Liver (tissue), 9 donors: ENCODE measurements around the gene FAP. TPM values are rescaled to one million over a fixed set of nuclear protein-coding genes. Genes with fewer than 3 reads are reported as not detected.

ENCODE experiments used
- DNase-seq: peaks from one replicate; pipeline ENCODE4 v3.0.0-alpha.2; 2017; ENCODE audit warnings: low spot score
- H3K27ac ChIP-seq, 2 donors: one replicate each; pipeline ENCODE4 v1.7.0; 2013; ENCODE audit warnings: inconsistent platforms in 2 of 2, low read length in 2 of 2, control low read depth in 1 of 2, low read depth in 1 of 2, mild to moderate bottlenecking in 1 of 2
- H3K27me3 ChIP-seq, 4 donors: one replicate each; pipeline versions ENCODE4 v1.6.1 to v1.7.0; 2013; ENCODE audit warnings: low read length in 3 of 4, inconsistent platforms in 1 of 4, mild to moderate bottlenecking in 1 of 4, moderate library complexity in 1 of 4; ENCODE audit not compliant: control insufficient read depth in 4 of 4, insufficient read depth in 4 of 4
- H3K36me3 ChIP-seq, 4 donors: one replicate each; pipeline versions ENCODE4 v1.6.1 to v1.7.0; 2013; ENCODE audit warnings: low read length in 3 of 4, mild to moderate bottlenecking in 3 of 4, low read depth in 1 of 4, moderate library complexity in 1 of 4; ENCODE audit not compliant: control insufficient read depth in 4 of 4, insufficient read depth in 3 of 4
- H3K4me1 ChIP-seq, 4 donors: one replicate each; pipeline versions ENCODE4 v1.6.1 to v1.7.0; 2013; ENCODE audit warnings: low read length in 3 of 4, mild to moderate bottlenecking in 3 of 4, moderate library complexity in 1 of 4; ENCODE audit not compliant: control insufficient read depth in 4 of 4, insufficient read depth in 4 of 4
- H3K4me3 ChIP-seq, 3 donors: one replicate each; pipeline versions ENCODE4 v1.6.1 to v1.7.0; 2013; ENCODE audit warnings: low read length in 3 of 3, control low read depth in 1 of 3, low read depth in 1 of 3, mild to moderate bottlenecking in 1 of 3
- H3K9ac ChIP-seq, 2 donors: one replicate each; pipeline ENCODE4 v1.7.0; 2013; ENCODE audit warnings: low read length in 2 of 2, mild to moderate bottlenecking in 2 of 2, moderate library complexity in 2 of 2, control low read depth in 1 of 2, low read depth in 1 of 2
- H3K9me3 ChIP-seq, 4 donors: one replicate each; pipeline versions ENCODE4 v1.6.1 to v1.7.0; 2013; ENCODE audit warnings: low read length in 3 of 4; ENCODE audit not compliant: control insufficient read depth in 4 of 4
- ATF3 ChIP-seq: IDR thresholded peaks from 2 replicates; pipeline ENCODE4 v1.6.1; 2016; ENCODE audit warnings: antibody characterized with exemption
- EGR1 ChIP-seq, 2 donors: IDR thresholded peaks; 2 replicates each; pipeline ENCODE4 v1.6.1; 2016 to 2018; ENCODE audit warnings: antibody characterized with exemption in 2 of 2, low read depth in 2 of 2
- FOXA1 ChIP-seq: IDR thresholded peaks from 2 replicates; pipeline ENCODE4 v1.6.1; 2016; ENCODE audit warnings: antibody characterized with exemption
- FOXA2 ChIP-seq: IDR thresholded peaks from 2 replicates; pipeline ENCODE4 v1.6.1; 2016; ENCODE audit warnings: antibody characterized with exemption
- GABPA ChIP-seq, 2 donors: IDR thresholded peaks in 1 of 2; conservative IDR thresholded peaks in 1 of 2; 2 replicates each; pipeline ENCODE4 v1.6.1; 2016; ENCODE audit warnings: antibody characterized with exemption in 2 of 2, mild to moderate bottlenecking in 1 of 2, moderate library complexity in 1 of 2
- HNF4A ChIP-seq, 2 donors: conservative IDR thresholded peaks; 2 replicates each; pipeline ENCODE4 v1.6.1; 2016; ENCODE audit warnings: antibody characterized with exemption in 2 of 2, mild to moderate bottlenecking in 2 of 2
- HNF4G ChIP-seq: IDR thresholded peaks from 2 replicates; pipeline ENCODE4 v1.6.1; 2016; ENCODE audit warnings: antibody characterized with exemption
- JUND ChIP-seq, 2 donors: IDR thresholded peaks; 2 replicates each; pipeline ENCODE4 v1.6.1; 2016; ENCODE audit warnings: antibody characterized with exemption in 2 of 2
- MAX ChIP-seq: IDR thresholded peaks from 2 replicates; pipeline ENCODE4 v1.6.1; 2016; ENCODE audit warnings: antibody characterized with exemption
- NR2F2 ChIP-seq: IDR thresholded peaks from 2 replicates; pipeline ENCODE4 v1.6.1; 2016; ENCODE audit warnings: antibody characterized with exemption
- RAD21 ChIP-seq, 2 donors: IDR thresholded peaks; 2 replicates each; pipeline ENCODE4 v1.6.1; 2016; ENCODE audit warnings: antibody characterized with exemption in 2 of 2, mild to moderate bottlenecking in 2 of 2
- REST ChIP-seq: IDR thresholded peaks from 2 replicates; pipeline ENCODE4 v1.6.1; 2016; ENCODE audit warnings: antibody characterized with exemption, mild to moderate bottlenecking
- RXRA ChIP-seq, 2 donors: IDR thresholded peaks; 2 replicates each; pipeline ENCODE4 v1.6.1; 2017 to 2018; ENCODE audit warnings: antibody characterized with exemption in 2 of 2, mild to moderate bottlenecking in 1 of 2
- SP1 ChIP-seq: IDR thresholded peaks from 2 replicates; pipeline ENCODE4 v1.6.1; 2018; ENCODE audit warnings: antibody characterized with exemption, mild to moderate bottlenecking
- TAF1 ChIP-seq: conservative IDR thresholded peaks from 2 replicates; pipeline ENCODE4 v1.6.1; 2016; ENCODE audit warnings: antibody characterized with exemption, mild to moderate bottlenecking
- YY1 ChIP-seq: IDR thresholded peaks from 2 replicates; pipeline ENCODE4 v1.6.1; 2016; ENCODE audit warnings: antibody characterized with exemption, mild to moderate bottlenecking
- ZBTB33 ChIP-seq: IDR thresholded peaks from 2 replicates; pipeline ENCODE4 v1.6.1; 2016; ENCODE audit warnings: antibody characterized with exemption
- WGBS: extraction: QIAGEN DNeasy Blood & Tissue Kit; methylation state at CpG from one replicate; pipeline ENCODE4 v1.1.7; 2013; 5-methylcytosine and 5-hydroxymethylcytosine counted together
- polyA plus RNA-seq, 2 donors: library from polyadenylated mRNA; stranded (reverse) in 1 of 2; unstranded in 1 of 2; fragments of 200-250 nt in 1 of 2; fragments of >200 nt in 1 of 2; fragmentation: Nextera tagmentation in 1 of 2; extraction: Ambion mirVana in 1 of 2; gene quantifications; one replicate each; pipeline versions ENCODE4 v1.2.1 to v1.2.3, GENCODE V29; 2013 to 2015
- total RNA-seq, 2 donors: library from RNA; depleted of rRNA; stranded (reverse); fragments of >200 nt; gene quantifications; one replicate each; pipeline ENCODE4 v1.2.3, GENCODE V29; 2014
- TF ChIP-seq, protein P1 (sequence below): fragments of 150-350 bp; IDR thresholded peaks from 2 replicates; pipeline ENCODE4 v1.5.1; 2017; ENCODE audit warnings: improper control_type of control experiment, low read depth, low read length; ENCODE audit not compliant: missing input control
- donor health status: healthy.
- donor health status: healthy.
- donor health status: healthy.
- donor health status: healthy.
- donor health status: healthy.

Gene FAP
- total and polyA plus RNA-seq, 4 donors = 0.10 to 0.42 (median 0.23) TPM

- H3K4me3 ChIP-seq = no peak overlapping the region
- WGBS = 83% methylated on average over 2 of the region's 2 CpGs
- no peak for DNase-seq
- no peak overlapping the region for H3K9ac ChIP-seq
- no peaks in the 10 kb centered on the region for H3K36me3 ChIP-seq
- no peaks in the 10 kb centered on the region for H3K27me3 ChIP-seq
- no peaks in the 10 kb centered on the region for H3K4me1 ChIP-seq
- no peaks in the 10 kb centered on the region for H3K9me3 ChIP-seq
- no peak for TF ChIP-seq RXRA (IDR thresholded peaks at IDR 0.05)
- no peak for TF ChIP-seq FOXA2
- TF ChIP-seq EGR1 (IDR thresholded peaks at IDR 0.05; ENCODE audit: low read depth in 2 of 2) = no peak
- TF ChIP-seq GABPA (IDR thresholded peaks at IDR 0.05 in 1 of 2, conservative IDR thresholded peaks at IDR 0.05 in 1 of 2) = no peak
- TF ChIP-seq REST = no peak
- TF ChIP-seq RAD21 (IDR thresholded peaks at IDR 0.05) = no peak
- TF ChIP-seq SP1 = no peak
- no peak for TF ChIP-seq ZBTB33
- no peak overlapping the region for H3K27ac ChIP-seq
Observed at GRCh38 chr2:162212366-162212765, 30.9 kb downstream of the FAP start.

GRCh38 chr2:162211732-162212131 lies 31.5 kb downstream of the FAP start:
- Histone ChIP-seq H3K4me3 (no peak overlapping the region), H3K27me3 (no peaks in the 10 kb centered on the region), H3K36me3 (no peaks in the 10 kb centered on the region), H3K27ac (no peak overlapping the region), H3K9ac (no peak overlapping the region), H3K4me1 (no peaks in the 10 kb centered on the region), H3K9me3 (no peaks in the 10 kb centered on the region)
- WGBS = 85% methylated on average over 3 of the region's 3 CpGs
- TF ChIP-seq HNF4A (conservative IDR thresholded peaks at IDR 0.05) (no peak), EGR1 (IDR thresholded peaks at IDR 0.05; ENCODE audit: low read depth in 2 of 2) (no peak), ZBTB33 (no peak), RXRA (IDR thresholded peaks at IDR 0.05) (no peak), RAD21 (IDR thresholded peaks at IDR 0.05) (no peak), TAF1 (no peak), HNF4G (no peak), JUND (IDR thresholded peaks at IDR 0.05) (no peak), MAX (no peak), FOXA1 (no peak), NR2F2 (no peak), GABPA (IDR thresholded peaks at IDR 0.05 in 1 of 2, conservative IDR thresholded peaks at IDR 0.05 in 1 of 2) (no peak), REST (no peak), YY1 (no peak), FOXA2 (no peak), SP1 (no peak), ATF3 (no peak)
- TF ChIP-seq, protein P1, sequence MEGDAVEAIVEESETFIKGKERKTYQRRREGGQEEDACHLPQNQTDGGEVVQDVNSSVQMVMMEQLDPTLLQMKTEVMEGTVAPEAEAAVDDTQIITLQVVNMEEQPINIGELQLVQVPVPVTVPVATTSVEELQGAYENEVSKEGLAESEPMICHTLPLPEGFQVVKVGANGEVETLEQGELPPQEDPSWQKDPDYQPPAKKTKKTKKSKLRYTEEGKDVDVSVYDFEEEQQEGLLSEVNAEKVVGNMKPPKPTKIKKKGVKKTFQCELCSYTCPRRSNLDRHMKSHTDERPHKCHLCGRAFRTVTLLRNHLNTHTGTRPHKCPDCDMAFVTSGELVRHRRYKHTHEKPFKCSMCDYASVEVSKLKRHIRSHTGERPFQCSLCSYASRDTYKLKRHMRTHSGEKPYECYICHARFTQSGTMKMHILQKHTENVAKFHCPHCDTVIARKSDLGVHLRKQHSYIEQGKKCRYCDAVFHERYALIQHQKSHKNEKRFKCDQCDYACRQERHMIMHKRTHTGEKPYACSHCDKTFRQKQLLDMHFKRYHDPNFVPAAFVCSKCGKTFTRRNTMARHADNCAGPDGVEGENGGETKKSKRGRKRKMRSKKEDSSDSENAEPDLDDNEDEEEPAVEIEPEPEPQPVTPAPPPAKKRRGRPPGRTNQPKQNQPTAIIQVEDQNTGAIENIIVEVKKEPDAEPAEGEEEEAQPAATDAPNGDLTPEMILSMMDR = no peak
- DNase-seq = no peak
